Esophagus squamous epithelium (tissue), 5 donors: ENCODE measurements around the gene CDH16. TPM values are rescaled to one million over a fixed set of nuclear protein-coding genes. Genes with fewer than 3 reads are reported as not detected.
"Not testable (repeated sequence)": the region's sequence is repeated elsewhere in the genome, so short reads cannot be mapped to it uniquely, and the experiment has no call there.

Experiments
- DNase-seq: peaks from one replicate; lab custom pipeline; 2025; lab: John Stamatoyannopoulos, UW
- H3K27ac ChIP-seq, 4 donors: fragments of 200-600 bp; sonication (generic); one replicate each; pipeline ENCODE4 v1.5.1; 2016 to 2019; ENCODE audit warnings: mild to moderate bottlenecking in 1 of 4
- H3K27me3 ChIP-seq, 4 donors: fragments of 200-600 bp; sonication (generic); 1 replicate in 3 of 4; 2 replicates in 1 of 4; pipeline versions ENCODE4 v1.5.1 to v1.6.0; 2017 to 2021; ENCODE audit warnings: antibody characterized with exemption in 1 of 4
- H3K36me3 ChIP-seq, 3 donors: fragments of 200-600 bp; sonication (generic); one replicate each; pipeline ENCODE4 v1.5.1; 2016 to 2019
- H3K4me1 ChIP-seq, 3 donors: fragments of 200-600 bp; sonication (generic); one replicate each; pipeline ENCODE4 v1.5.1; 2017 to 2019
- H3K4me3 ChIP-seq, 4 donors: fragments of 200-600 bp; sonication (generic); 1 replicate in 3 of 4; 2 replicates in 1 of 4; pipeline ENCODE4 v1.5.1; 2016 to 2019; ENCODE audit warnings: mild to moderate bottlenecking in 2 of 4, moderate library complexity in 1 of 4
- H3K9me3 ChIP-seq, 3 donors: fragments of 200-600 bp; sonication (generic); one replicate each; pipeline ENCODE4 v1.5.1; 2016 to 2019
- POLR2A ChIP-seq, 4 donors: fragments of 450-650 bp; IDR thresholded peaks; one replicate each; pipeline ENCODE4 v1.6.1; 2017; ENCODE audit warnings: antibody characterized with exemption in 4 of 4, mild to moderate bottlenecking in 4 of 4, moderate library complexity in 3 of 4
- WGBS, 2 donors: methylation state at CpG; one replicate each; pipeline ENCODE4 v1.1.5; 2018; 5-methylcytosine and 5-hydroxymethylcytosine counted together
- intact Hi-C: fragments of 100-400 bp; cut with DNase I; formaldehyde crosslinking; loops from one replicate; pipeline ENCODE4 v1.15.0; 2022
- total RNA-seq, 4 donors: library from RNA; depleted of rRNA; stranded (reverse); fragments of >200 nt; gene quantifications; one replicate each; pipeline ENCODE4 v1.1.0, GENCODE V29; 2016
- TF ChIP-seq, protein P1 (sequence below), 6 experiments: fragments of 450-650 bp in 4 of 6; fragments of 200-600 bp in 2 of 6; sonication (generic) in 2 of 6; IDR thresholded peaks; one replicate each; pipeline ENCODE4 v1.5.1; 2016 to 2019; ENCODE audit warnings: antibody characterized with exemption in 6 of 6, mild to moderate bottlenecking in 4 of 6, moderate library complexity in 4 of 6
- donor health status: DM: yes; HTN: yes; CAD: no.

The CDH16 gene
- total RNA-seq, 4 donors from 2014 or later = 1.9 to 6.3 (median 4.1) TPM

DNA sequence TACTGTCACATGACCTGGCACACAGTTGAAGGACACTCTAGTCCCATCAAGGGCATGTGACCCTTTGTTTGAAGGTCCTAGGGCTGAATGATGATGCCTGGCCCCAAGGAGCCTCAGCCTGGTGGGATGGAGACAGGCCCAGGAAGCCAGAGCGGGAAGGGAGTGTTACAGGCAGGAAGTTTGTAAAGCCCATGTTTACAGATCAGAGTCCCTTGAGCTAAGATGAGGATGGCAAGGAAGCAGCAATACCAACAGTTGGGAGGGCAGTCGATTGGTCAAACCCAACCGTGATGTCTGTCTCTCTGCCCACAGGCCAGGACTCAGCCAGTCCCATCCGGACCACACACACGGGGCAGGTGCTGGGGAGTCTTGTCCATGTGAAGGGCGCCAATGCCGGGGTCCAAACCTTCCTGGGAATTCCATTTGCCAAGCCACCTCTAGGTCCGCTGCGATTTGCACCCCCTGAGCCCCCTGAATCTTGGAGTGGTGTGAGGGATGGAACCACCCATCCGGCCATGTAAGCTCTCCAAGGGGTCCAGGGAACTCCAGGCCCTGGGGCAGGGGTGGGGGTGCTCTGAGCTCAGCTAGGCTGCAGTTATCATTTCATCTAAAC is 19.1 kb upstream of the CDH16 start:
- peaks cover 28 to 60% (median 51%) of the 10 kb centered on the region in 3 donors for H3K36me3 ChIP-seq
- DNase-seq = no peak
- H3K4me1 ChIP-seq = peaks cover 29 to 51% (median 31%) of the 10 kb centered on the region in 3 donors
- H3K27me3 ChIP-seq = no peaks in the 10 kb centered on the region
- no peaks in the 10 kb centered on the region for H3K9me3 ChIP-seq
- no peak overlapping the region for H3K4me3 ChIP-seq
- 89 to 92% methylated on average over 3 to 9 of the region's 10 CpGs for WGBS, 2 donors
- intact Hi-C loops = no loop called here
- TF ChIP-seq, protein P1, sequence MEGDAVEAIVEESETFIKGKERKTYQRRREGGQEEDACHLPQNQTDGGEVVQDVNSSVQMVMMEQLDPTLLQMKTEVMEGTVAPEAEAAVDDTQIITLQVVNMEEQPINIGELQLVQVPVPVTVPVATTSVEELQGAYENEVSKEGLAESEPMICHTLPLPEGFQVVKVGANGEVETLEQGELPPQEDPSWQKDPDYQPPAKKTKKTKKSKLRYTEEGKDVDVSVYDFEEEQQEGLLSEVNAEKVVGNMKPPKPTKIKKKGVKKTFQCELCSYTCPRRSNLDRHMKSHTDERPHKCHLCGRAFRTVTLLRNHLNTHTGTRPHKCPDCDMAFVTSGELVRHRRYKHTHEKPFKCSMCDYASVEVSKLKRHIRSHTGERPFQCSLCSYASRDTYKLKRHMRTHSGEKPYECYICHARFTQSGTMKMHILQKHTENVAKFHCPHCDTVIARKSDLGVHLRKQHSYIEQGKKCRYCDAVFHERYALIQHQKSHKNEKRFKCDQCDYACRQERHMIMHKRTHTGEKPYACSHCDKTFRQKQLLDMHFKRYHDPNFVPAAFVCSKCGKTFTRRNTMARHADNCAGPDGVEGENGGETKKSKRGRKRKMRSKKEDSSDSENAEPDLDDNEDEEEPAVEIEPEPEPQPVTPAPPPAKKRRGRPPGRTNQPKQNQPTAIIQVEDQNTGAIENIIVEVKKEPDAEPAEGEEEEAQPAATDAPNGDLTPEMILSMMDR (IDR thresholded peaks at IDR 0.05) = no peak
- no peak for TF ChIP-seq POLR2A (IDR thresholded peaks at IDR 0.05)
- H3K27ac ChIP-seq = no peak overlapping the region

DNA sequence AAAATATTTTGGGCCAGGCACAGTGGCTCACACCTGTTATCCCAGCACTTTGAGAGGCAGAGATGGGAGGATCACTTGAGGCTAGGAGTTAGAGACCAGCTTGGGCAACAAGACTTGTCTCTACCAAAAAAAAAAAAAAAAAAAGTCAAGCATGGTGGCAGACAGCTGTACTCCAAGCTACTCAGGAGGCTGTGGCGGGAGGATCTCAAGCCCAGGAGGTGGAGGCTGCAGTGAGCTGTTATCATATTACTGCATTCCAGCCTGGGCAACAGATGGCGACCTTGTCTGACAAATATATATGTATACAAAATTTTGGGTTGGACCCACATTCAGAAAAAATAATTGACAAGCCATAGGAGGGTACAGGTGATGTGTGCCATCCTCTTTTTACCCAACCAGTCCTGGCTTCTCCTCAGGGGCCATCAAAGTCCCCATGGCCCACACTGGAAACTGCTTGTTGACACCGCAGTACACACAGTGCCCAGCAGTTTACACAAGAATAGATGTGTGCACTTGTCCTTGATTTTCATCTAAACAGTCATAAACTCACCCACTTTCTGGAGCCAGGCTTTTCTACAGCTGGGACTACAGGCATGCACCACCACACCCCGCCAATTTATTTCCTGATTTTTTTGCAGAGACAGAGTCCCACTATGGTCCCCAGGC is 18.3 kb upstream of the CDH16 start:
- TF ChIP-seq POLR2A (IDR thresholded peaks at IDR 0.05) = no peak
- TF ChIP-seq, protein P1 (IDR thresholded peaks at IDR 0.05) = peak in 2 of 6 experiments; percentile 8 to 19
- intact Hi-C loops = no loop called here
- peak overlapping the region in 3 of 4 donors; percentile 89 to 100 (median 96) for H3K4me3 ChIP-seq
- H3K27ac ChIP-seq = peak overlapping the region in 3 of 4 donors; percentile 97 to 100 (median 98)
- no peaks in the 10 kb centered on the region for H3K9me3 ChIP-seq
- peaks cover 32 to 59% (median 36%) of the 10 kb centered on the region in 3 donors for H3K4me1 ChIP-seq
- WGBS, 2 donors = 90 to 93% methylated on average over 4 of the region's 4 CpGs
- no peak for DNase-seq
- no peaks in the 10 kb centered on the region for H3K27me3 ChIP-seq
- peaks cover 21 to 60% (median 43%) of the 10 kb centered on the region in 3 donors for H3K36me3 ChIP-seq

DNA sequence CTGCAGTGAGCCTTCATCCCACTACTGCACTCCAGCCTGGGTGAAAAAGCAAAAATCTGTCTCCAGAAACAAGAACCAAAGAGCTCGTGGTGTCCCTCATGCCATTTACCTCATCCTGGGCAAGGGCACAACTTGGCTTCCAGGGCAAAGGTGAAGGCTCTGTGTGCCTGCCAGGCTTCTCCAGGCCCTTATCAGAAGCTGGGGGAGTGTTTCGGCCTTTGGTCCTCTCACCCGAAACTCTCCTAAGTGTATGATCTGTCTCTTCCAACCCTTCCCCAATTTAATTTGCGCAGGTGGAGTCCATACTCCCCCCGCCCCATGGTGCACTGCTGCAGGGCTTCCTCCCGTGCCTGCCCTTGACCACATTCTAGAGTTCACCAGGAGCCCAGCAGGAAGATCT is 17.8 kb upstream of the CDH16 start:
- Histone ChIP-seq H3K4me1 (peaks cover 32 to 64% (median 36%) of the 10 kb centered on the region in 3 donors), H3K27ac (peak overlapping the region in 3 of 4 donors; percentile 97 to 100 (median 98)), H3K9me3 (no peaks in the 10 kb centered on the region), H3K27me3 (no peaks in the 10 kb centered on the region), H3K36me3 (peaks cover 17 to 60% (median 38%) of the 10 kb centered on the region in 3 donors), H3K4me3 (peak overlapping the region; percentile 78 to 100 (median 92))
- WGBS, 2 donors = 78 to 81% methylated on average over 5 to 6 of the region's 6 CpGs
- intact Hi-C loops = no loop called here
- TF ChIP-seq, protein P1 (IDR thresholded peaks at IDR 0.05) = no peak
- no peak for TF ChIP-seq POLR2A (IDR thresholded peaks at IDR 0.05)
- DNase-seq = no peak

DNA sequence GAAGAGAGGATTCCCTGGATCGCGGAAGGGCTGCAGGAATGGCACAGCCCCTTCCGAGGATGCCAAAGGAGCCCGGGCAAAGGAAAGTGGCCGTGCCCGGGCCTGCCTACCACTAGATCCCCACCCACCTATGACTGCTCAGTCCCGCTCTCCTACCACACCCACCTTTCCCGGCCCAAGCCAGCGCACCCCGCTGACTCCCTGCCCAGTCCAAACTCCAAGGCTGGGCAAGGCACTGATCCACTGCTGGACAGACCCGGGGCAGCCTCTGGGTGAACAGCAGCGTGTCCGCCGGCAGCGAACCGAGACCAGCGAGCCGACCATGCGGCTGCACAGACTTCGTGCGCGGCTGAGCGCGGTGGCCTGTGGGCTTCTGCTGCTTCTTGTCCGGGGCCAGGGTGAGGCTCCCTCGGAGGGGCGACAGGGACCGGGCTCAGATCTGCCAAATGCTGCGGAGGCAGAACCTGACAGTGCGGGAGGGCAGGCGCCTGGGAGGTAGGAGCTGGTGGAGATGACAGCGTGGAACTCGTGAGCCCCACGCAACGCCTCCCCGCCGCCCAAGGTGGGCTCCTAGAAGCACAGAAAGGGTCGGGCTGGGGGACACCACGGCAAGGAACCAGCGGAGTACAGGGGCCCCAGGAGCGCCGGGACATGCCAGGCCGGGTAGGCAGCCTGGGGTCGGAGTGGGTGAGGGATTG is 16.8 kb upstream of the CDH16 start, which contains the start of gene CES2:
Gene CES2 (plus strand): TSS at position 203 of the 698 bp plus-strand sequence. CDS start 120 bp downstream, at position 323.
- TF ChIP-seq, protein P1 (IDR thresholded peaks at IDR 0.05) = no peak
- peak in 3 of 4 donors; percentile 43 to 65 (median 55) for TF ChIP-seq POLR2A (IDR thresholded peaks at IDR 0.05)
- Histone ChIP-seq H3K9me3 (no peaks in the 10 kb centered on the region), H3K27me3 (no peaks in the 10 kb centered on the region), H3K4me3 (peak within 1 kb of the TSS; percentile 78 to 100 (median 92)), H3K36me3 (peaks cover 7 to 54% (median 28%) of the 10 kb centered on the region in 3 donors), H3K27ac (peak within 1 kb of the TSS; percentile 97 to 100 (median 98)), H3K4me1 (peaks cover 32 to 73% (median 36%) of the 10 kb centered on the region in 3 donors)
- DNase-seq = no peak
- intact Hi-C loops = no loop called here
- 40% methylated on average over 4 of the region's 44 CpGs; no CpG with 5 or more reads in 1 of the 2 donors for WGBS, 2 donors

DNA sequence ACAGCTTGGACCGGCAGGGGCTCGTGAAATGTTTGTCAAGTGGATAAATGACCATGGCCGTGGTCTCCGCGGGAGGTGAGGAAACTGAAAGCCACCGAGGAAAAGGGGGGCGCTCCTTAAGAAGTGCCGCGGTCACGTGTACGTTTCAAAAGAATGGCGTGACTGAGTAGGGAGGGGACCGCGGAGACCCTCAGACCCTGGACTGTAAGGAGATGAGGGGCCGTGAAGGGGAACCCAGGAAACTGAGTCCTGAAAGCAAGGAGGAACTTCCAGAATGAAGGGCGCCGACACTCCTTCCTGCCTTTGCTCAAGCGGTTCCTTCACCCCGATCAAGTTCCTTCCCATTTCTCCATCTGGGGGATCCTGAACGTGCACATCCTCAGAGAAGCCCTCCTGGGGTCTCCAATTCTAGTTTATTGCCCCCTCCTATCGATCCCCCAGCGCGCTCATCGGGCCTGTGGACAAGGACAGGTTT is 16.2 kb upstream of the CDH16 start:
- DNase-seq, H3K27me3 ChIP-seq, H3K9me3 ChIP-seq: not testable (repeated sequence)
- peak overlapping the region; percentile 78 to 100 (median 92) for H3K4me3 ChIP-seq
- H3K36me3 ChIP-seq = peaks cover under 1 to 48% (median 22%) of the 10 kb centered on the region in 3 donors
- H3K27ac ChIP-seq = peak overlapping the region; percentile 97 to 100 (median 98)
- peaks cover 32 to 79% (median 36%) of the 10 kb centered on the region in 3 donors for H3K4me1 ChIP-seq
- intact Hi-C loops = loop anchor here (5.0 kb wide), 1 partner anchor 38 kb away; no protein-coding TSS in a partner anchor
- WGBS, 2 donors = 0% methylated on average over 9 to 19 of the region's 24 CpGs
